Lower leg skin (tissue), 3 donors: Measurements from ENCODE around the gene CEP112.

Source experiments
- CTCF ChIP-seq, 3 donors: fragments of 450-650 bp; IDR thresholded peaks; one replicate each; pipeline ENCODE4 v1.5.1; 2016; ENCODE audit warnings: antibody characterized with exemption in 3 of 3, mild to moderate bottlenecking in 3 of 3, moderate library complexity in 2 of 3
- POLR2A ChIP-seq, 2 donors: fragments of 450-650 bp; IDR thresholded peaks; one replicate each; pipeline ENCODE4 v1.6.1; 2016 to 2017; ENCODE audit warnings: antibody characterized with exemption in 2 of 2, mild to moderate bottlenecking in 1 of 2, moderate library complexity in 1 of 2

- TF ChIP-seq CTCF (IDR thresholded peaks at IDR 0.05) (no peak), POLR2A (IDR thresholded peaks at IDR 0.05) (no peak)
These were observed 118.5 kb downstream of the CEP112 start for GRCh38 chr17:66073384-66073783.
